ENCODE data around the gene GMPR2.

DNA sequence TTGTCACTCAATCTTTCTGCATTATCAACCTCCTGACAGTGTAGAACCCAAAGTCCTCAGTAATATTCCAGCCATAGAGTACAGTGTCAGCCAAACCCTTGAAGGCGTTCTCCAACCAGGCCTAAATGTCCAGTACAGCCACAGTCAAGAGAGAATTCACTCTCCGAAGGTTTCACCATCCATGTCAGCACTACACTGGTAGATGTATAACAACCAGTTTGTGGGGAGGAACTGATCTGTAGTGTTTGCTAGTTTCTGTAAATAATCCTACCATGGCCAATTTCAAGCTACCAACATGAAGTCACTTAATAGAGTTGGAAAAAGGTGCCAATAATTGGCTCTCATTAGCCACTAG, 16.4 kb upstream of the GMPR2 start:
- TF ChIP-seq POLR2AphosphoS5 (IDR thresholded peaks at IDR 0.05; ENCODE audit: borderline replicate concordance, low read depth, low read length) = no peak
- TF ChIP-seq EZH2 (IDR thresholded peaks at IDR 0.05) = no peak
